Esophagus (tissue), 2 donors: ENCODE data around the gene SRBD1. TPM values are rescaled to one million over a fixed set of nuclear protein-coding genes. Genes with fewer than 3 reads are reported as not detected.

Experiments used
- H3K27ac ChIP-seq, 2 donors: one replicate each; pipeline ENCODE4 v1.5.1; 2013; ENCODE audit warnings: low read depth in 2 of 2, mild to moderate bottlenecking in 2 of 2, inconsistent platforms in 1 of 2, low read length in 1 of 2, moderate library complexity in 1 of 2
- H3K27me3 ChIP-seq, 2 donors: one replicate each; pipeline ENCODE4 v1.6.1; 2013; ENCODE audit warnings: low read length in 2 of 2, control low read depth in 1 of 2, mild to moderate bottlenecking in 1 of 2; ENCODE audit not compliant: insufficient read depth in 2 of 2, control insufficient read depth in 1 of 2
- H3K36me3 ChIP-seq, 2 donors: one replicate each; pipeline ENCODE4 v1.6.1; 2013; ENCODE audit warnings: low read length in 1 of 2; ENCODE audit not compliant: control insufficient read depth in 2 of 2, insufficient read depth in 2 of 2
- H3K4me1 ChIP-seq, 2 donors: one replicate each; pipeline ENCODE4 v1.6.1; 2013; ENCODE audit warnings: low read length in 1 of 2; ENCODE audit not compliant: control insufficient read depth in 2 of 2, insufficient read depth in 2 of 2
- H3K4me3 ChIP-seq, 2 donors: one replicate each; pipeline ENCODE4 v1.5.1; 2013; ENCODE audit warnings: low read length in 2 of 2, mild to moderate bottlenecking in 2 of 2, low read depth in 1 of 2, moderate library complexity in 1 of 2
- H3K9me3 ChIP-seq, 2 donors: one replicate each; pipeline ENCODE4 v1.6.1; 2013; ENCODE audit warnings: mild to moderate bottlenecking in 2 of 2, low read depth in 1 of 2, low read length in 1 of 2, moderate library complexity in 1 of 2; ENCODE audit not compliant: control insufficient read depth in 2 of 2, insufficient read depth in 1 of 2
- WGBS, 2 donors: extraction: QIAGEN DNeasy Blood & Tissue Kit; methylation state at CpG; one replicate each; pipeline ENCODE4 v1.1.7; 2013; 5-methylcytosine and 5-hydroxymethylcytosine counted together
- polyA plus RNA-seq, 2 donors: library from polyadenylated mRNA; stranded (reverse); fragments of 200-250 nt; gene quantifications; one replicate each; pipeline ENCODE4 v1.2.3, GENCODE V29; 2013
- donor health status: healthy with polysubstance abuse.
- donor health status: Bipolar disorder and iron deficiency.

Gene SRBD1
- 1 to 10 TPM; 2.3 to 3.1 TPM for polyA plus RNA-seq

- Histone ChIP-seq H3K4me1 (no peaks in the 10 kb centered on the region), H3K27me3 (no peaks in the 10 kb centered on the region), H3K4me3 (peak within 1 kb of the TSS; percentile 71 to 92), H3K27ac (peak within 1 kb of the TSS; percentile 93 to 96), H3K36me3 (no peaks in the 10 kb centered on the region), H3K9me3 (no peaks in the 10 kb centered on the region)
- WGBS, 2 donors, result 2 to 3% methylated on average over 44 of the region's 44 CpGs
Observed at GRCh38 chr2:45611020-45611859, at the start of gene SRBD1. Gene SRBD1 (minus strand): TSS chr2:45611267. CDS start chr2:45605441, 5,826 bp downstream.

- Histone ChIP-seq H3K4me1 (peaks cover 0 to 3% of the 10 kb centered on the region in 2 donors), H3K9me3 (no peaks in the 10 kb centered on the region), H3K36me3 (no peaks in the 10 kb centered on the region), H3K4me3 (no peak overlapping the region), H3K27ac (no peak overlapping the region), H3K27me3 (no peaks in the 10 kb centered on the region)
- 94 to 98% methylated on average over 3 of the region's 3 CpGs for WGBS, 2 donors
Observed at GRCh38 chr2:45654250-45654649, 43.2 kb upstream of the SRBD1 start.

GRCh38 chr2:45653122-45653913 is 42.3 kb upstream of the SRBD1 start:
- H3K9me3 ChIP-seq, result no peaks in the 10 kb centered on the region
- peaks cover 0 to 3% of the 10 kb centered on the region in 2 donors for H3K4me1 ChIP-seq
- peak overlapping the region in 1 of 2 donors; percentile 74 for H3K4me3 ChIP-seq
- no peaks in the 10 kb centered on the region for H3K36me3 ChIP-seq
- H3K27me3 ChIP-seq, result no peaks in the 10 kb centered on the region
- H3K27ac ChIP-seq, result no peak overlapping the region
- 80 to 83% methylated on average over 5 of the region's 5 CpGs for WGBS, 2 donors

GRCh38 chr2:45652090-45653031 is 41.3 kb upstream of the SRBD1 start:
- peaks cover 3% of the 10 kb centered on the region in 2 donors for H3K4me1 ChIP-seq
- peak overlapping the region; percentile 98 for H3K27ac ChIP-seq
- H3K36me3 ChIP-seq, result no peaks in the 10 kb centered on the region
- peak overlapping the region; percentile 67 to 74 for H3K4me3 ChIP-seq
- 3 to 5% methylated on average over 53 of the region's 53 CpGs for WGBS, 2 donors
- H3K27me3 ChIP-seq, result no peaks in the 10 kb centered on the region
- no peaks in the 10 kb centered on the region for H3K9me3 ChIP-seq

GRCh38 chr2:45651415-45652089 is 40.5 kb upstream of the SRBD1 start, which contains the start of gene PRKCE:
Gene PRKCE (plus strand): TSS chr2:45651675.
- H3K36me3 ChIP-seq, result no peaks in the 10 kb centered on the region
- H3K27me3 ChIP-seq, result no peaks in the 10 kb centered on the region
- H3K27ac ChIP-seq, result peak within 1 kb of the TSS; percentile 98
- H3K4me1 ChIP-seq, result peaks cover 3 to 5% of the 10 kb centered on the region in 2 donors
- peak within 1 kb of the TSS; percentile 67 to 74 for H3K4me3 ChIP-seq
- no peaks in the 10 kb centered on the region for H3K9me3 ChIP-seq
- WGBS, 2 donors, result 1% methylated on average over 66 of the region's 66 CpGs

GRCh38 chr2:45650851-45651414 is 39.9 kb upstream of the SRBD1 start:
- 0% methylated on average over 60 to 79 of the region's 79 CpGs for WGBS, 2 donors
- H3K4me1 ChIP-seq, result peaks cover 3 to 5% of the 10 kb centered on the region in 2 donors
- H3K9me3 ChIP-seq, result no peaks in the 10 kb centered on the region

GRCh38 chr2:45649858-45650811 is 39.1 kb upstream of the SRBD1 start:
- Histone ChIP-seq H3K36me3 (no peaks in the 10 kb centered on the region), H3K4me3 (peak overlapping the region; percentile 67 to 74), H3K27ac (peak overlapping the region; percentile 98), H3K9me3 (no peaks in the 10 kb centered on the region), H3K27me3 (no peaks in the 10 kb centered on the region), H3K4me1 (peaks cover 3 to 5% of the 10 kb centered on the region in 2 donors)
- WGBS, 2 donors, result 0% methylated on average over 59 to 66 of the region's 66 CpGs

More at GRCh38 chr2:45650851-45651414, 39.9 kb upstream of the SRBD1 start:
- H3K27ac ChIP-seq, result peak overlapping the region; percentile 98
- H3K36me3 ChIP-seq, result no peaks in the 10 kb centered on the region
- H3K27me3 ChIP-seq, result no peaks in the 10 kb centered on the region
- H3K4me3 ChIP-seq, result peak overlapping the region; percentile 67 to 74

GRCh38 chr2:45649462-45649857 is 38.4 kb upstream of the SRBD1 start:
- H3K4me1 ChIP-seq, result peaks cover 3 to 5% of the 10 kb centered on the region in 2 donors
- H3K27me3 ChIP-seq, result no peaks in the 10 kb centered on the region
- no peaks in the 10 kb centered on the region for H3K9me3 ChIP-seq
- 11 to 14% methylated on average over 10 of the region's 10 CpGs for WGBS, 2 donors
- no peaks in the 10 kb centered on the region for H3K36me3 ChIP-seq
- H3K27ac ChIP-seq, result peak overlapping the region; percentile 98
- peak overlapping the region; percentile 67 to 74 for H3K4me3 ChIP-seq
